ENCODE measurements around the gene ARID1A.

- no peak for TF ChIP-seq CTCF (conservative IDR thresholded peaks at IDR 0.05; ENCODE audit: low read length)
- TF ChIP-seq EZH2phosphoT487 (IDR thresholded peaks at IDR 0.05; ENCODE audit: borderline replicate concordance), result no peak
Observed at GRCh38 chr1:26689504-26689903, 6.3 kb upstream of the ARID1A start.
